ENCODE measurements around the gene PPM1M. TPM values are rescaled to one million over a fixed set of nuclear protein-coding genes. Genes with fewer than 3 reads are reported as not detected.

Gene PPM1M
- total and polyA plus RNA-seq, 2 experiments from 2014 or later: 6.2 to 10.7 TPM

DNA sequence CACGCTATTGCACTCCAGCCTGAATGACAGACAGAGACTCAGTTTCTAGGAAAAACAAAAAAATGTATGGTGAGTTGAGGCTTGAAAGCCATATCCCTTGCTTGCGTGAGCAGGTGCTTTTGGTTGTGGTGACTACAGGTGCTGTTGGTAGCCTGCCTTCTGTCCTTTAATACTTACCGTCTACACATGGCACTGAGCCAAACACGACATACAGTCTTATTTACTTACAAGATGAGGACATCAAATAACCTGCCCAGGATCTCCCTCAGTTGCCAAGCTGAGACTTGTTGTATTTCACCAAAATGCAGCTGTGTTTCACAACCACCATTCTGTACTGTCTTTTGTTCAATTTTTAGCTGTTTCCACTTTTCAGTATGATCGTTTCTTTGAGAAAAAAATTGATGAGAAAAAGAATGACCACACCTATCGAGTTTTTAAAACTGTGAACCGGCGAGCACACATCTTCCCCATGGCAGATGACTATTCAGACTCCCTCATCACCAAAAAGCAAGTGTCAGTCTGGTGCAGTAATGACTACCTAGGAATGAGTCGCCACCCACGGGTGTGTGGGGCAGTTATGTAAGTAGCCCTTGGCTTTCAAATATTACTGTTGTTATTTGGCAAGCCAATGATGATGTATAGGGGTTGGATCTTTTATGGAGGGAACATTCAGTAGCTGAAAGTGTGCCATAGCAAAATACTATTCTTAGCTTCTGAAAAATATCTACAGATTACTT lies 41.1 kb upstream of the PPM1M start:
- no peaks in the 10 kb centered on the region for H3K27me3 ChIP-seq
- H3K27ac ChIP-seq: no peak overlapping the region
- H3K79me2 ChIP-seq: peaks cover 24% of the 10 kb centered on the region
- no peak overlapping the region for H3K4me3 ChIP-seq
- WGBS (ENCODE audit: low lambda C conversion rate, missing lambda C conversion rate): 88% methylated on average over 10 of the region's 10 CpGs
- no peak overlapping the region for H3K4me2 ChIP-seq
- DNase-seq (ENCODE audit: low spot score): no peak
- H3K4me1 ChIP-seq (ENCODE audit: insufficient read depth): peaks cover 6% of the 10 kb centered on the region
- no peak overlapping the region for H2AFZ ChIP-seq
- no peaks in the 10 kb centered on the region for H3K9me3 ChIP-seq (ENCODE audit: low read depth)
- H3K36me3 ChIP-seq (replicated peaks; ENCODE audit: insufficient read depth, low read depth): peaks cover 10% of the 10 kb centered on the region
- TF ChIP-seq EZH2 (IDR thresholded peaks at IDR 0.05; ENCODE audit: borderline replicate concordance): no peak
- no peak for TF ChIP-seq EZH2phosphoT487 (IDR thresholded peaks at IDR 0.05; ENCODE audit: low read depth, severe bottlenecking, unreplicated experiment)
- no peak for TF ChIP-seq CTCF (IDR thresholded peaks at IDR 0.05; ENCODE audit: poor library complexity)
- no peaks in the 10 kb centered on the region for H3K9me2 ChIP-seq (replicated peaks; ENCODE audit: insufficient read depth)
- no peaks in the 10 kb centered on the region for H4K20me1 ChIP-seq (ENCODE audit: insufficient read depth, poor library complexity, severe bottlenecking)

DNA sequence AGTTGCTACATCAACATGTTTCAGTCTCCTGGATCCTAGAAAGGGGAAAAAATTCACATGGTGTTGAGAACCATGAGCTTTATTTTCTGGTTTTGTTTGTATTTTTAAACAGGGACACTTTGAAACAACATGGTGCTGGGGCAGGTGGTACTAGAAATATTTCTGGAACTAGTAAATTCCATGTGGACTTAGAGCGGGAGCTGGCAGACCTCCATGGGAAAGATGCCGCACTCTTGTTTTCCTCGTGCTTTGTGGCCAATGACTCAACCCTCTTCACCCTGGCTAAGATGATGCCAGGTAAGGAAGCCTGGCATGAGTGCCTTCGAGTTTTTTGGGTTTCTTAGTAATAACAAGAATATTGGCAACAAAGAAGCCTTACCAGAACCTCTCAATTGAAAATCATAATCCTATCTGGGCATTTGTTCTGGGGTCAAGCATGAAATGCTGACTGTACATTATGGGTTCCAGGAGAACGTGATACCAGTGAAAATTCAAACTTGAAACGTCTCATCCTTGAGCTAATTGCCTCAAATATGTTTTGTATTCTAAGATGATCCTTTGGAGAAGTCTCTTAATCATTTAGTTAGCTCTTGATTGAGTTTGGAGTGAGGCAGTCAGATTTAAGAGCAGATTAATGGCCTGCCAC lies 39.7 kb upstream of the PPM1M start:
- no peak overlapping the region for H2AFZ ChIP-seq
- peaks cover 10% of the 10 kb centered on the region for H3K36me3 ChIP-seq (replicated peaks; ENCODE audit: insufficient read depth, low read depth)
- no peak overlapping the region for H3K4me3 ChIP-seq
- H3K9me2 ChIP-seq (replicated peaks; ENCODE audit: insufficient read depth): no peaks in the 10 kb centered on the region
- no peak for TF ChIP-seq EZH2 (IDR thresholded peaks at IDR 0.05; ENCODE audit: borderline replicate concordance)
- no peak for TF ChIP-seq EZH2phosphoT487 (IDR thresholded peaks at IDR 0.05; ENCODE audit: low read depth, severe bottlenecking, unreplicated experiment)
- no peak for TF ChIP-seq CTCF (IDR thresholded peaks at IDR 0.05; ENCODE audit: poor library complexity)
- peaks cover 11% of the 10 kb centered on the region for H3K79me2 ChIP-seq
- H3K9me3 ChIP-seq (ENCODE audit: low read depth): no peaks in the 10 kb centered on the region
- no peak for DNase-seq (ENCODE audit: low spot score)
- H3K27me3 ChIP-seq: no peaks in the 10 kb centered on the region
- no peaks in the 10 kb centered on the region for H4K20me1 ChIP-seq (ENCODE audit: insufficient read depth, poor library complexity, severe bottlenecking)
- peaks cover 10% of the 10 kb centered on the region for H3K4me1 ChIP-seq (ENCODE audit: insufficient read depth)
- H3K27ac ChIP-seq: no peak overlapping the region
- no peak overlapping the region for H3K4me2 ChIP-seq
- 86% methylated on average over 6 of the region's 6 CpGs for WGBS (ENCODE audit: low lambda C conversion rate, missing lambda C conversion rate)

DNA sequence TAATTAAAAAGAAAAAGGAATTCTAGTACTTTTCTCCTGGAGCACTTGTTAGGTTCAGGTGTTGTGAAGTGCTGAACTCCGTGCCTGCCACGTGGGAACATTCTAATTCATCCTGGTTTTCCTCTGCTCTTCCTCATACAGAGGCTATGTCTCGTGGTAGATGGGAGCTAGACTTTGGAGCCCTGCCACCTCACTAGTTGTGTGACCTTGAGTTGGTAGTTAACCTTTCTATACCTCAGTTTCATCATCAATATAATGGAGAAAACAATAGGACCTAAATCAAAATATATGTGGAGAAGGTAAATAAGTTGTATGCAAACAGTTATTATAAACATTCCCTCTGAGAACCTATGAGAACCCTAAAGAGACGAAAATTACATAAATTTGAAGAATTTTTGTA lies 37.0 kb upstream of the PPM1M start:
- Histone ChIP-seq H3K9me2 (replicated peaks; ENCODE audit: insufficient read depth) (no peaks in the 10 kb centered on the region), H3K79me2 (peaks cover 2% of the 10 kb centered on the region), H3K27me3 (no peaks in the 10 kb centered on the region), H3K4me3 (no peak overlapping the region), H4K20me1 (ENCODE audit: insufficient read depth, poor library complexity, severe bottlenecking) (no peaks in the 10 kb centered on the region), H3K27ac (no peak overlapping the region), H2AFZ (no peak overlapping the region), H3K36me3 (replicated peaks; ENCODE audit: insufficient read depth, low read depth) (peaks cover 10% of the 10 kb centered on the region), H3K9me3 (ENCODE audit: low read depth) (no peaks in the 10 kb centered on the region), H3K4me2 (no peak overlapping the region), H3K4me1 (ENCODE audit: insufficient read depth) (peaks cover 18% of the 10 kb centered on the region)
- 88% methylated on average over 4 of the region's 4 CpGs for WGBS (ENCODE audit: low lambda C conversion rate, missing lambda C conversion rate)
- no peak for DNase-seq (ENCODE audit: low spot score)
- TF ChIP-seq EZH2phosphoT487 (IDR thresholded peaks at IDR 0.05; ENCODE audit: low read depth, severe bottlenecking, unreplicated experiment): no peak
- TF ChIP-seq EZH2 (IDR thresholded peaks at IDR 0.05; ENCODE audit: borderline replicate concordance): no peak
- no peak for TF ChIP-seq CTCF (IDR thresholded peaks at IDR 0.05; ENCODE audit: poor library complexity)
